Dedifferentiated amniotic fluid mesenchymal stem cell (primary cell): Measurements from ENCODE around the gene ANKRD36.
"Not testable (repeated sequence)": the region's sequence is repeated elsewhere in the genome, so short reads cannot be mapped to it uniquely, and the experiment has no call there.

ENCODE experiments used
- DNase-seq: peaks from one replicate; pipeline ENCODE4 v3.0.0-alpha.2; 2016; ENCODE audit errors: extremely low spot score

Gene ANKRD36

GRCh38 chr2:97293687-97294086 lies 180.7 kb downstream of the ANKRD36 start:
- not testable (repeated sequence) for DNase-seq
